Activated T-helper 1 cell treated with anti-CD3 and anti-CD28 coated beads, Interleukin-12 subunit alpha, Interleukin-12 subunit beta, Interleukin-2, Interleukin-4 antibody, amounts not matched to agents 30 ng/mL and 10 ng/mL and 1 ng/mL, durations not matched to agents 14 hours and 24 hours and 36 hours (primary cell): Measurements from ENCODE around the gene KCNAB3. TPM values are rescaled to one million over a fixed set of nuclear protein-coding genes. Genes with fewer than 3 reads are reported as not detected.
"Not testable (repeated sequence)": the region's sequence is repeated elsewhere in the genome, so short reads cannot be mapped to it uniquely, and the experiment has no call there.

ENCODE experiments used
- DNase-seq: peaks from one replicate; pipeline ENCODE4 v3.0.0; 2021; ENCODE audit warnings: low spot score
- H3K27ac Mint-ChIP-seq: one replicate; pipeline ENCODE4 v1.8.0; 2021; ENCODE audit warnings: mild to moderate bottlenecking, mixed read lengths
- H3K27me3 Mint-ChIP-seq: one replicate; pipeline ENCODE4 v1.8.0; 2022; ENCODE audit warnings: mild to moderate bottlenecking, moderate library complexity, mixed read lengths; ENCODE audit not compliant: insufficient read depth
- H3K36me3 Mint-ChIP-seq: one replicate; pipeline ENCODE4 v1.8.0; 2021; ENCODE audit warnings: low read depth, mixed read lengths
- H3K4me1 Mint-ChIP-seq: one replicate; pipeline ENCODE4 v1.8.0; 2021; ENCODE audit warnings: low read depth, mixed read lengths
- H3K4me3 Mint-ChIP-seq: one replicate; pipeline ENCODE4 v1.8.0; 2021; ENCODE audit warnings: mild to moderate bottlenecking, moderate library complexity, mixed read lengths
- H3K9me3 Mint-ChIP-seq: one replicate; pipeline ENCODE4 v1.8.0; 2021; ENCODE audit warnings: mixed read lengths
- intact Hi-C: fragments of 100-400 bp; cut with micrococcal nuclease; formaldehyde crosslinking; loops from one replicate; pipeline ENCODE4 v1.15.1; 2024
- total RNA-seq: library from RNA; stranded (reverse); gene quantifications from 2 replicates; pipeline ENCODE4 v1.2.3, GENCODE V29; 2022

Gene KCNAB3
- total RNA-seq, 1 donor from 2014 or later, result 9.9 TPM

- H3K9me3 Mint-ChIP-seq, H3K4me3 Mint-ChIP-seq, DNase-seq, H3K27ac Mint-ChIP-seq, H3K27me3 Mint-ChIP-seq, intact Hi-C loops: not testable (repeated sequence)
- H3K36me3 Mint-ChIP-seq, result peaks cover 19% of the 10 kb centered on the region
- H3K4me1 Mint-ChIP-seq, result peaks cover 15% of the 10 kb centered on the region
Measured at GRCh38 chr17:7953266-7953665, 23.6 kb upstream of the KCNAB3 start.

GRCh38 chr17:7951143-7951792 is 21.6 kb upstream of the KCNAB3 start:
- Mint-ChIP-seq H3K4me3 (peak overlapping the region; percentile 40), H3K36me3 (peaks cover 30% of the 10 kb centered on the region), H3K9me3 (no peaks in the 10 kb centered on the region), H3K4me1 (peaks cover 15% of the 10 kb centered on the region), H3K27me3 (no peaks in the 10 kb centered on the region), H3K27ac (peak overlapping the region; percentile 91)
- intact Hi-C loops, result loop anchor here (1.0 to 2.0 kb wide), 3 partner anchors 19 to 37 kb away; partner anchors contain the start of gene CNTROB
- DNase-seq, result peak; percentile 44

GRCh38 chr17:7950578-7950977 is 20.9 kb upstream of the KCNAB3 start:
- no peaks in the 10 kb centered on the region for H3K27me3 Mint-ChIP-seq
- intact Hi-C loops, result loop anchor here (2.0 kb wide), 1 partner anchor 36 kb away; no protein-coding TSS in a partner anchor
- H3K4me3 Mint-ChIP-seq, result no peak overlapping the region
- H3K36me3 Mint-ChIP-seq, result peaks cover 35% of the 10 kb centered on the region
- H3K4me1 Mint-ChIP-seq, result peaks cover 15% of the 10 kb centered on the region
- peak overlapping the region; percentile 35 for H3K27ac Mint-ChIP-seq
- no peak for DNase-seq
- H3K9me3 Mint-ChIP-seq, result no peaks in the 10 kb centered on the region

GRCh38 chr17:7947651-7948050 is 18.0 kb upstream of the KCNAB3 start:
- peaks cover 57% of the 10 kb centered on the region for H3K36me3 Mint-ChIP-seq
- no peaks in the 10 kb centered on the region for H3K27me3 Mint-ChIP-seq
- H3K27ac Mint-ChIP-seq, result no peak overlapping the region
- DNase-seq, result no peak
- no peaks in the 10 kb centered on the region for H3K9me3 Mint-ChIP-seq
- intact Hi-C loops, result no loop called here
- H3K4me1 Mint-ChIP-seq, result peaks cover 15% of the 10 kb centered on the region
- H3K4me3 Mint-ChIP-seq, result no peak overlapping the region

GRCh38 chr17:7946441-7946840 is 16.8 kb upstream of the KCNAB3 start:
- intact Hi-C loops, result no loop called here
- DNase-seq, result no peak
- H3K36me3 Mint-ChIP-seq, result peaks cover 60% of the 10 kb centered on the region
- no peak overlapping the region for H3K27ac Mint-ChIP-seq
- no peaks in the 10 kb centered on the region for H3K27me3 Mint-ChIP-seq
- no peak overlapping the region for H3K4me3 Mint-ChIP-seq
- peaks cover 12% of the 10 kb centered on the region for H3K4me1 Mint-ChIP-seq
- H3K9me3 Mint-ChIP-seq, result no peaks in the 10 kb centered on the region

- intact Hi-C loops, result no loop called here
- Mint-ChIP-seq H3K36me3 (peaks cover 63% of the 10 kb centered on the region), H3K9me3 (no peaks in the 10 kb centered on the region), H3K4me3 (no peak overlapping the region), H3K4me1 (peaks cover 7% of the 10 kb centered on the region), H3K27me3 (no peaks in the 10 kb centered on the region), H3K27ac (no peak overlapping the region)
- DNase-seq, result no peak
Measured at GRCh38 chr17:7945651-7946050, 16.0 kb upstream of the KCNAB3 start.

GRCh38 chr17:7944326-7944725 is 14.7 kb upstream of the KCNAB3 start:
- no peak overlapping the region for H3K27ac Mint-ChIP-seq
- H3K9me3 Mint-ChIP-seq, result no peaks in the 10 kb centered on the region
- no peaks in the 10 kb centered on the region for H3K4me1 Mint-ChIP-seq
- H3K4me3 Mint-ChIP-seq, result no peak overlapping the region
- H3K36me3 Mint-ChIP-seq, result peaks cover 64% of the 10 kb centered on the region
- DNase-seq, result no peak
- H3K27me3 Mint-ChIP-seq, result no peaks in the 10 kb centered on the region
- intact Hi-C loops, result no loop called here

GRCh38 chr17:7943291-7943690 is 13.6 kb upstream of the KCNAB3 start:
- H3K27ac Mint-ChIP-seq, result no peak overlapping the region
- H3K27me3 Mint-ChIP-seq, result no peaks in the 10 kb centered on the region
- DNase-seq, result no peak
- H3K9me3 Mint-ChIP-seq, result no peaks in the 10 kb centered on the region
- H3K4me1 Mint-ChIP-seq, result no peaks in the 10 kb centered on the region
- H3K36me3 Mint-ChIP-seq, result peaks cover 56% of the 10 kb centered on the region
- no peak overlapping the region for H3K4me3 Mint-ChIP-seq
- intact Hi-C loops, result no loop called here

GRCh38 chr17:7940743-7941142 is 11.1 kb upstream of the KCNAB3 start:
- Mint-ChIP-seq H3K27ac (no peak overlapping the region), H3K4me3 (no peak overlapping the region), H3K4me1 (no peaks in the 10 kb centered on the region), H3K27me3 (no peaks in the 10 kb centered on the region), H3K9me3 (no peaks in the 10 kb centered on the region), H3K36me3 (peaks cover 53% of the 10 kb centered on the region)
- no peak for DNase-seq
- intact Hi-C loops, result no loop called here

- no peak for DNase-seq
- no peaks in the 10 kb centered on the region for H3K4me1 Mint-ChIP-seq
- no peak overlapping the region for H3K4me3 Mint-ChIP-seq
- no peaks in the 10 kb centered on the region for H3K27me3 Mint-ChIP-seq
- no peak overlapping the region for H3K27ac Mint-ChIP-seq
- intact Hi-C loops, result no loop called here
- H3K36me3 Mint-ChIP-seq, result peaks cover 52% of the 10 kb centered on the region
- no peaks in the 10 kb centered on the region for H3K9me3 Mint-ChIP-seq
Measured at GRCh38 chr17:7940034-7940433, 10.4 kb upstream of the KCNAB3 start.

GRCh38 chr17:7935859-7936258 is 6.2 kb upstream of the KCNAB3 start:
- no peaks in the 10 kb centered on the region for H3K27me3 Mint-ChIP-seq
- no peaks in the 10 kb centered on the region for H3K9me3 Mint-ChIP-seq
- intact Hi-C loops, result no loop called here
- H3K4me3 Mint-ChIP-seq, result no peak overlapping the region
- H3K27ac Mint-ChIP-seq, result no peak overlapping the region
- peaks cover 34% of the 10 kb centered on the region for H3K36me3 Mint-ChIP-seq
- DNase-seq, result no peak
- H3K4me1 Mint-ChIP-seq, result peaks cover 32% of the 10 kb centered on the region

- no peak for DNase-seq
- H3K36me3 Mint-ChIP-seq, result peaks cover 20% of the 10 kb centered on the region
- H3K27ac Mint-ChIP-seq, result peak overlapping the region; percentile 99
- H3K27me3 Mint-ChIP-seq, result no peaks in the 10 kb centered on the region
- intact Hi-C loops, result loop anchor here (1.0 to 5.0 kb wide), 11 partner anchors 18 to 531 kb away; partner anchors contain the start of genes KDM6B, NAA38, RPL26 and TMEM256
- no peaks in the 10 kb centered on the region for H3K9me3 Mint-ChIP-seq
- peak overlapping the region; percentile 99 for H3K4me3 Mint-ChIP-seq
- H3K4me1 Mint-ChIP-seq, result peaks cover 42% of the 10 kb centered on the region
Measured at GRCh38 chr17:7932949-7933348, 3.3 kb upstream of the KCNAB3 start.

- peak; percentile 16 for DNase-seq
- Mint-ChIP-seq H3K27ac (peak overlapping the region; percentile 99), H3K4me1 (peaks cover 42% of the 10 kb centered on the region), H3K4me3 (peak overlapping the region; percentile 99), H3K27me3 (no peaks in the 10 kb centered on the region), H3K36me3 (peaks cover 22% of the 10 kb centered on the region), H3K9me3 (no peaks in the 10 kb centered on the region)
- intact Hi-C loops, result loop anchor here (1.0 to 5.0 kb wide), 11 partner anchors 17 to 530 kb away; partner anchors contain the start of genes KDM6B, NAA38, RPL26 and TMEM256
Measured at GRCh38 chr17:7932483-7932891, 2.8 kb upstream of the KCNAB3 start.
